GOT3 (cell line): ENCODE measurements around the gene FHOD3.
A peak's percentile ranks its signal among the peaks of the same experiment; 100 is the strongest.

ENCODE experiments used
- DNase-seq: peaks from one replicate; lab custom pipeline; 2025; ENCODE audit warnings: mixed read lengths; lab: John Stamatoyannopoulos, UW

FHOD3 gene

GRCh38 chr18:36297417-36298125, at the start of gene FHOD3:
TSS of gene FHOD3 (plus strand) at chr18:36297713. CDS start at chr18:36297836, 123 bp downstream.
- DNase-seq, result peak; percentile 3

DNA sequence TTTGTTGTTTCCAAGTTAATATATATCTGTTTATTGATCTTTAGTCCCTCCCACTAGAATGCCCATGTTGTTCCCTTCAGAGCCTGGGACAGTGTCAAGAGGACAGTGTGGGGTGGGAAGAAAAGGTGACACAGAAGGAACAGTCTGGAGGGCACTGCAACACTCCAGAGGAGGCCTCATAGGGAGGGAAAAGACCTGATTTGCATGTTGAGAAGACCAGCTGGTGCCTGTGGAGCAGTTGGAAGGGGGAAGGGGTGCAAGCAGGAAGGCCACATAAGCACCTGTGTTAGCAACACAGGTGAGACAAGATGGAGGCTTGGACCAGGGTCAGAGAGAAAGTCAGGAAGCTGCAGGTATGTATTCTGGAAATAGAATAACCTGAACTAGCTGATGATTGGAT, 48.1 kb upstream of the FHOD3 start:
- DNase-seq, result no peak

DNA sequence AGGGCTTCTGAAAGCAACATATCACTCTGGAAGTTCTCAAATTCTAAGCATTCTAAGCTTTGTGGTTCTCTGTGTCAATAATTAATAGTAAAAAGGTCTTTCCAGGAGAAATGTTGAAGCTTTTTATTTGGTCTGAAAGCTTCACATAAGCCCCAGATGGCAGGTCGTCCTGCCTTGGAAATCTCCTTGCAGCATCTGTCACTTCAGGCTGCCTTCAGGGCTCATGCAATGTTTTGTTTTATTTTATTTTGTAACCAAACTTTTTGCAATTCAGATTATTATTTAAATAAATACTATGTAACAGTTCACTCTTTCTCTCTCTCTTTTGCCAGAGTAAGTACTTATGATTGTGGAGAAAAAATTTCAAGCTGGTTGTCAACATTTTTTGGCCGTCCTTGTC, 46.7 kb upstream of the FHOD3 start:
- no peak for DNase-seq

DNA sequence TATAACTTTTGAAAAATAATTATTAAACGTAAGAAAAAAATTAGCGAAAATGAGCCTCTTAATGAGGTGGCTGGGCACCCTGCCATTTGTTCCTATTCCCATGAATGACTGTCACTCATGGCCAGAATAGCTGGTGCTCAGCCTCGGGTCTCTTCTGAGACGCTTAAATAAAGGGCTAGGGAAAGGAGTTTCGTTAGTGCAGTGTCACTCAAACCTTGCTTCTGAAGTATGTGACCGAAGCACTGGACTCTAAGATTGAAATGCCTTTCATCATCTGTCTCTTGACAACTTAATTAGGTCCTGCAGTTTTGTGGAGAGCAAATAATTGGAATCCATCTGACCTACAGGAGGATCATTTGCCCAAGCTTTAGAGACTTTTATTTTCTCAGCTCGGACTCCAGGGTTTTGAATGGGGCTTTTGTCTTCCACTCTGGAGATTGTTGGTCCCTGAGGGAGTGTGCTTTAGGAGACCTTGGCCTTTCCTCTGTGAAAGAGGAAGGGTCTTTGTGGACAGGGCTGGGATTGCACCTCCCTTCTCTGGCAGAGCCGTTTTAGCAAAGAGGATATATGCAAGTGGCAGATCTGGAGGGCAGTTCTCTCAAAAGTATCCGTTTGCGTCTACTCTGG, 42.3 kb upstream of the FHOD3 start:
- DNase-seq, result no peak

- DNase-seq, result no peak
Observed at GRCh38 chr18:36256094-36256493, 41.4 kb upstream of the FHOD3 start.

DNA sequence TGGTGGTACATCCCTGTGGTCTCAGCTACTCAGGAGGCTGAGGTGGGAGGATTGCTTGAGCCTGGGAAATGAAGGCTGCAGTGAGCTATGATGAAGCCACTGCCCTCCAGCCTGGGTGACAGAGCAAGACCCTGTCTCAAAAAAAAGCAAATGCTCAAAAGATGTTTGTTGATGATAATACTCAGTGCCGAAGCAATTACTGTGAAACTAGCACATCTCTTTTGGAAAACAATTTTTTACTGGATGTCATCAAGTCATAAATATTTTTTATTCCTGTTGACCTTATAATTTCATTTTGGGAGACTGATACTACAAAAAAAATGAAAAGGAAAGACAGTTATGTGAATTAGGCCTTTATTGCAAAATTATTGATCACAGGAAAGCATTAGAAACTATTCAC, 34.5 kb upstream of the FHOD3 start:
- DNase-seq, result no peak

DNA sequence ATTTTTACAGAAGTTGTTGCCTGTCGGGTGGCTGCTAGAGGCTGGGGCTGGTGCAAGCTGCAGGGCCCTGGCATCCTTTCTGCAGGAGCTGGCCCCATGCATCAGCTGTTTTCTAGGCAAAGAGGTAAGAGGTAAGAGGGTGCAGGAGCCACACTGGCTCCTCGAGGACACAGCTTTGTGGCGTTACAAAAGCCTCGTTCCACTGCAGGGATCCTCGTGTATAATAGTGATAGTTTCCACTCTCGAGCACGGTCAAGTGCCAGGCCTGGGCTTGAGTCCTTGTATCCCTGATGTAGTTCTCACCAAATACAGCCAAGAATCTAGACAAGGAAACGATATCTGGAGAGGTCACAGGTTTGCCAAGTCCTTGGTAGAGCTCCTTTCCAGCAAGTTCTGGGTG, 33.2 kb upstream of the FHOD3 start:
- no peak for DNase-seq

DNA sequence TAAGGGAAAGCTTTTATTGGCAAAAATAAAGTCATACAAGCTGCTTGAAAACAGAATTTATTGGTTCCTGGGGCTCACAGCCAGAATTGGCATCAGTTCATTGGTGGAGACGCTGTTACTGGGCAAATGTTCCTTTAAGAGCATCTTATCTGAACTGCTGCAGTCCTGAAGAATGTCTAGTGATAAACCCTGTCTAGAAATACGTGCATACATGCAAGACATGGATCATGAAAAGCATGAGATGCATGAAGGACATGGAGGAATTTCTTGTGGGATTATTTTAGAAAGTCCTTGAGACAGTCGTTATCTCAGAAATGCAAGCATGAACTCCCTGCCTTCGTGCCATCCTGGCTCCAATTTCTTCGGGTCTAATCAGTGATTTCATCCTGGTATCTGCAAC, 32.5 kb upstream of the FHOD3 start:
- no peak for DNase-seq

DNA sequence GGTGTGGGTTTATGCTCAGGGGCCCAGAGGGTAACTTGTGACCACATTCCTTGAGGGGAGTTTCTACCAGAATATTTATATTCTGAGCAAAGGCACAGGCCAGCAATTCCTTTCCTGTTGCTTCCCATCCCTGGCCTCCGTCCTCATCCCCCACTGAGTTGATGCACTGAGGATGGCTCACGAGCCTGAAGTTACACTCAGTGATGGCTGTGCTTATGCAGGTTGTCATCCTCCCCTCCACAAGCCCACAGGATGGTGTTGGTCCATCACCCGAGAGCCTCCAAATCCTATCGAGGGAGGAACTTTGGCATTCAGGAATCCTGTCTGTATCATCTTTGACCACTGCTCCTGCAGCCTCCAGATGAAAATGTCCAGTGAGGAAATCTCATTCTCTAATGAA, 28.4 kb upstream of the FHOD3 start:
- DNase-seq, result no peak

DNA sequence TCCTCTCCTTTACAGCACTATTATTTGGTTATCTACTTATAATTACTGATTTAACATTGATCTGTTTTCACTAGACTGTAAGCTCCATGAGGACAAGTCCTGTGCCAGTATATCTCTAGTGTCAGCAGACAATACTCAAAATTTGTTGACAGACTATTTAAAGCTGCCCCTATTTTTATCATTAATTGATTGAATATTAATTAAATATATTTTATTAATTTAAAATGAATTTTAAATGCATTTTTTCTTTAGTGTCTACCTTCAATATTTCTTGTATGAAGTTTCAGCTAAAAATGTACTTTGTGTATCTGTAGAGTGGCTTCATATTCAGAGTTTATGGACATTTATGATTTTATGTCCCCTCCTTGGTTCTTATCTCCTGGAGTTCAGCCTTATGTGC, 26.4 kb upstream of the FHOD3 start:
- DNase-seq, result no peak

DNA sequence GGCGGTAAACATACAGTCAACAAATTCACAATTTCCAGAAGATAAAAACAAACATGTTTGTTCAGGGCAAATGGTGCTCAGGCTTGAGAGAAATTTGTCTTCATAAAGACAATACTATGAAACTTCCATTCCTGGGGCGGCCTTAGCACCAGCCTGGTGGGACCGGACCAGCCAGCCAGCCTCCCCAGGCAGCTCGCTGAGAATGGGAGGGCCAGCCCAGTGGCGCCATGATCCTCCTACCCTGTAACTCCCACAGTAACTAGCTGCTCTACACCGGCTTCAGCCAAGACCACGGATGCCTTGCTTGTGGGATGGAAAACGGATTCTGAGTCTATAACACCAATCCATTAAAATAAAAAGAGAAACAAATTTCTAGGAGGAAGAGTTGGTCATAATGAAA, 24.2 kb upstream of the FHOD3 start:
- no peak for DNase-seq

DNA sequence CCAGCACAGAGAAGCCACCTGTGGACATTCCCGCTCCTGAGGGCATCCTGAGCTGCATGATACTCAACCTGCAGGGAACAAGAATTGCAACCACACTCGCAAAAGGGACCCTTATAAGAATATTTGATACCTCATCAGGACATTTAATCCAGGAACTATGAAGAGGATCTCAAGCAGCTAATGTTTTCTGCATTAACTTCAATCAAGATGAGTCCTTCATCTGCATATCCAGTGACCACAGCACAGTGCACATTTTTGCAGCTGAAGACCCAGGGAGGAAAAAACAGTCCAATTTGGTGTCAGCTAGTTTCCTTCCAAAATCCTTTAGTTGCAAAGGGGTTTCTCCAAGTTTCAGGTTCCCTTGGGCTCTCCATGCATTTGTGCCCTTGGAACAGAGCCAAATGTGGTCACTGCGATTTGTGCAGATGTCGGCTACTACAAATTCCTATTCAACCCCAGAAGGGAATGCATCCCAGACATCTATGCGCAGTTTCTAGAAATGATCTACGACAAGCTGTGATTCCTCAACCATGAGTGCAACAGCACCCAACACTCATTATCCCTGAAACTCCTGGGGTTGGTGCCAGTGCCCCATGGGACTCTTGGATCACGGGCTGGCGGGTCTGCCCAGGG, 23.3 kb upstream of the FHOD3 start:
- DNase-seq, result no peak

DNA sequence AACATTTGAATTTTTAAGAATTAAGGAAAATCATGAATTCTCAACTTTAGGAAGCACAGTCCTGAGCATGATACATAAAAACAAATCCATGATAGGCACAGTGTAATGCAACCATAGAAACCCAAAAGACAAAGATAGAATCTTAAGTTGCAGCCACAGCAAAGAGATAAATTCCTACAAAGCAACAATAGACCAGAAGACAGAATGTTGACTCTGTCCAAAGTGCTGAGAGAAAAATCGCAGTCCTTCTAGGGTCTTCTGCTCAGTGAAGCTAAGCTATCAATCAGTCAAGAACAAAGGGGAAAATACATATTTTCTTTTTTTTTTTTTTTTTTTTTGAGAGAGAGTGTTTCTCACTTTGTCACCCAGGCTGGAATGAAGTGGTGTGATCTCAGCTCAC, 22.0 kb upstream of the FHOD3 start:
- no peak for DNase-seq

- DNase-seq, result no peak
Observed at GRCh38 chr18:36279001-36279400, 18.5 kb upstream of the FHOD3 start.

GRCh38 chr18:36281936-36282335, 15.6 kb upstream of the FHOD3 start:
- no peak for DNase-seq

- DNase-seq, result no peak
Observed at GRCh38 chr18:36283448-36283847, 14.1 kb upstream of the FHOD3 start.

GRCh38 chr18:36284268-36284667, 13.2 kb upstream of the FHOD3 start:
- DNase-seq, result no peak

- no peak for DNase-seq
Observed at GRCh38 chr18:36284671-36285295, 12.7 kb upstream of the FHOD3 start.

DNA sequence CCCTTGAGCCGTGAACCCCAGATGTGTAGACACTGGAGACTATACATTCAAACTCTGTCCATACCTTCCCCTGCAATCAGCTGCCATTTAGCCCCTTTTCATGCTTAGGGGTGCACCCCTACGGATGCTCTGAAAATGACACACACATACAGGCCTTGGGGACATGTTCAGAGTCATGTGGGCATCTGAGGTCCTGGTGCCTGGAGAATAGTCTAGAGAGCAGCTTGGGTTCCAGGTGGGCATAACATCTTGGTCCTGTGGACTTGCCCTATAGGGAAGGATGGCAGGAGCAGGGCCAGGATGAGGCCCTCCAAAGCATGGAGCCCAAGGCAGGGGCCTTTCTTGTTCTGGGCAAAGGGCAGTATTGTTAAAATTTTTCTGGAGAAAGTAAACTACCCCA, 9.9 kb upstream of the FHOD3 start:
- DNase-seq, result no peak

DNA sequence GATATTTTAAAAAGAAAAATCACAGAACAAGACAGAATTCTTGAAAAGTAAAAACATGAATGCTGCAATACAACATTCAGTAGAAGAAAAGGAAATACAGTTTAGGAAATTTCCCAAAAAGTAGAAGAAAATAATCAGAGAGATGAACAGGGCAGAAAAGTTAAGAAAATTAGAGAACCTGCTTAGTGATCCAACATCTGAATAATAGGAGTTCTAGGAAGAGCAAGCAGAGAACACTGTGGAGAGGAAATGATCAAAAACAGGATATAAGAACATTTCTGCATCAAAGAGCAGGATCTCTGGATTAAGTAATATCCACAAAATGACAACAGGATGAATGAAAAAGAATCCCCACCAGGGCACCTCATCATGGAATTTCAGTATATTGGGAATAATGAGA, 8.8 kb upstream of the FHOD3 start:
- no peak for DNase-seq

DNA sequence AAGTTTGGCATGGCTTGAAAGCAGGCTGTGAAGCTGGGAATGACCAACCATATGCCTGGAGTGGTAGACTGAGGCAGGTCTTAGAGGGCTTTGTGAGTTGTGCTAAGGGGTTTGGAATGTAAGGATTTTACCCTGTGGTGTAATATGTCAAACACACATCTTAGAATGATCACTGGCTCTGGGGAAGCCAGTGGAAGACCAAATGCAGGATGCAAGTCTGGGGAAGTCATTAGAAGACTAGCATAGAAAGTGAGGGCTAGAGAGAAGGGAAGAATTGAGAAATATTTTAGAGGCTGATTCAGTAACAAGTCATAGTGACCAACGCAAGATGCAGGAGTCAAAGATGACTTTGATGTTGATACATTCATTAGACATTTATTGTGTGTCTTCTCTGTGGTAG, 3.5 kb upstream of the FHOD3 start:
- DNase-seq, result no peak

DNA sequence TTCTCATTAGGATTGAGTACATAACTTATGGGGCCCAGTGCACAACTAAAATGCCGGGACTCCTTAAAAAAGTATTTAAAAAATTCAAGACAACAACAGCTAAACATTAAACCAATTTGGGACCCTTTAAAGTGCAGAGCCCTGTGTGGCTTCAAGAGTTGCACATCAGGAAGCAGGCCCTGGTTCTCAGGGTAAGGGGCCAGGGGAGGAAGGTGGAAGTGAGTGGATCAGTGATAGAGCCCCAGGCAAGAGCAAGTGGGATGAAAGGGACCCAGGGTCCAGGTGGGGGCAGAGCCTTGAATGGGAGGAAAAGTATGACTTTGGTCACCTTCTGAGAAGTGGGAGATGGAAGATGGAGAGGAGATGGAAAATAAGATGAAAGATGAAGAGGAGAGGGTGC, 2.3 kb upstream of the FHOD3 start:
- DNase-seq, result no peak

DNA sequence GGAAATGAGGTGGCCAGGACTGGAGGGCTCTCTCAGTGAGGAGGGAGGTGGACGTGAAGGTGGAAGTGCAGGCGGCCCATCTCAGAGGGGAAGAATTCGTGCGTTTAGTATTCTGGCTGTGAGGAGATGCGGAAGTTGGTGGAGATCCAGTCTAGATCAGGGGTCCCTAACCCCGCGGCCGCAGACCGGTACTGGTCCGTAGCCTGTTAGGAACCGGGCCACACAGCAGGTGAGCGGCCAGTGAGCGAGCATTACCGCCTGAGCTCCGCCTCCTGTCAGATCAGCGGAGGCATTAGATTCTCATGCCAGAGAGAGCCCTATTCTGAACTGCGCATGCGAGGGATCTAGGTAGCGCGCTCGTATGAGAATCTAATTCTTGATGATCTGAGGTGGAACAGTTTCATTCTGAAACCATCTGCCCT, 1.6 kb upstream of the FHOD3 start:
- DNase-seq, result no peak
